Activated CD8-positive, alpha-beta T cell treated with anti-CD3 and anti-CD28 coated beads for 36 hours (primary cell): ENCODE measurements around the gene LRP1B. TPM values are rescaled to one million over a fixed set of nuclear protein-coding genes. Genes with fewer than 3 reads are reported as not detected.

Experiments used
- ATAC-seq: fragments of 200-7000 bp; cut with Tn5 transposase; one replicate; pipeline ENCODE4 v1.10.0; 2021; ENCODE audit warnings: mild to moderate bottlenecking, moderate library complexity
- CTCF ChIA-PET: fragments of 350-600 bp; sonication (Branson Sonifier 250); formaldehyde crosslinking; loops from one replicate; lab custom pipeline; 2021; ENCODE audit warnings: antibody characterized with exemption; lab: Charles Lee
- POLR2A ChIA-PET: fragments of 350-600 bp; sonication (Branson Sonifier 250); formaldehyde crosslinking; loops from one replicate; lab custom pipeline; 2021; ENCODE audit warnings: antibody characterized with exemption; lab: Charles Lee
- DNase-seq: peaks from one replicate; pipeline ENCODE4 v3.0.0-alpha.2; 2020
- H3K27ac Mint-ChIP-seq: one replicate; pipeline ENCODE4 v1.8.0; 2021; ENCODE audit warnings: mild to moderate bottlenecking, mixed read lengths
- H3K27me3 Mint-ChIP-seq: one replicate; pipeline ENCODE4 v1.8.0; 2021; ENCODE audit warnings: mixed read lengths
- H3K36me3 Mint-ChIP-seq: one replicate; pipeline ENCODE4 v1.8.0; 2021; ENCODE audit warnings: low read depth, mixed read lengths
- H3K4me1 Mint-ChIP-seq: one replicate; pipeline ENCODE4 v1.8.0; 2021; ENCODE audit warnings: low read depth, mixed read lengths
- H3K4me3 Mint-ChIP-seq: one replicate; pipeline ENCODE4 v1.8.0; 2021; ENCODE audit warnings: mild to moderate bottlenecking, moderate library complexity, mixed read lengths
- H3K9me3 Mint-ChIP-seq: one replicate; pipeline ENCODE4 v1.8.0; 2021; ENCODE audit warnings: mixed read lengths
- intact Hi-C: fragments of 100-400 bp; cut with micrococcal nuclease; formaldehyde crosslinking; loops from one replicate; pipeline ENCODE4 v1.10.0; 2022
- total RNA-seq, 2 experiments: library from RNA; stranded (reverse); gene quantifications; one replicate each; pipeline ENCODE4 v1.2.3, GENCODE V29; 2021
- TF ChIP-seq, protein P1 (sequence below): fragments of 200-600 bp; IDR thresholded peaks from one replicate; pipeline ENCODE4 v1.8.0; 2022; ENCODE audit warnings: antibody characterized with exemption, mild to moderate bottlenecking

Gene LRP1B
- total RNA-seq, 2 experiments from 2014 or later = not detected

- no peak overlapping the region for H3K4me3 Mint-ChIP-seq
- ChIA-PET CTCF (no interaction called here), POLR2A (no interaction called here)
- TF ChIP-seq, protein P1, sequence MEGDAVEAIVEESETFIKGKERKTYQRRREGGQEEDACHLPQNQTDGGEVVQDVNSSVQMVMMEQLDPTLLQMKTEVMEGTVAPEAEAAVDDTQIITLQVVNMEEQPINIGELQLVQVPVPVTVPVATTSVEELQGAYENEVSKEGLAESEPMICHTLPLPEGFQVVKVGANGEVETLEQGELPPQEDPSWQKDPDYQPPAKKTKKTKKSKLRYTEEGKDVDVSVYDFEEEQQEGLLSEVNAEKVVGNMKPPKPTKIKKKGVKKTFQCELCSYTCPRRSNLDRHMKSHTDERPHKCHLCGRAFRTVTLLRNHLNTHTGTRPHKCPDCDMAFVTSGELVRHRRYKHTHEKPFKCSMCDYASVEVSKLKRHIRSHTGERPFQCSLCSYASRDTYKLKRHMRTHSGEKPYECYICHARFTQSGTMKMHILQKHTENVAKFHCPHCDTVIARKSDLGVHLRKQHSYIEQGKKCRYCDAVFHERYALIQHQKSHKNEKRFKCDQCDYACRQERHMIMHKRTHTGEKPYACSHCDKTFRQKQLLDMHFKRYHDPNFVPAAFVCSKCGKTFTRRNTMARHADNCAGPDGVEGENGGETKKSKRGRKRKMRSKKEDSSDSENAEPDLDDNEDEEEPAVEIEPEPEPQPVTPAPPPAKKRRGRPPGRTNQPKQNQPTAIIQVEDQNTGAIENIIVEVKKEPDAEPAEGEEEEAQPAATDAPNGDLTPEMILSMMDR = no peak
- no peaks in the 10 kb centered on the region for H3K27me3 Mint-ChIP-seq
- peaks cover 5% of the 10 kb centered on the region for H3K9me3 Mint-ChIP-seq
- no peak for DNase-seq
- no peaks in the 10 kb centered on the region for H3K36me3 Mint-ChIP-seq
- no peak for ATAC-seq
- no peaks in the 10 kb centered on the region for H3K4me1 Mint-ChIP-seq
- H3K27ac Mint-ChIP-seq = no peak overlapping the region
- intact Hi-C loops = no loop called here
These were observed 968.5 kb downstream of the LRP1B start for GRCh38 chr2:141162314-141162713.

DNA sequence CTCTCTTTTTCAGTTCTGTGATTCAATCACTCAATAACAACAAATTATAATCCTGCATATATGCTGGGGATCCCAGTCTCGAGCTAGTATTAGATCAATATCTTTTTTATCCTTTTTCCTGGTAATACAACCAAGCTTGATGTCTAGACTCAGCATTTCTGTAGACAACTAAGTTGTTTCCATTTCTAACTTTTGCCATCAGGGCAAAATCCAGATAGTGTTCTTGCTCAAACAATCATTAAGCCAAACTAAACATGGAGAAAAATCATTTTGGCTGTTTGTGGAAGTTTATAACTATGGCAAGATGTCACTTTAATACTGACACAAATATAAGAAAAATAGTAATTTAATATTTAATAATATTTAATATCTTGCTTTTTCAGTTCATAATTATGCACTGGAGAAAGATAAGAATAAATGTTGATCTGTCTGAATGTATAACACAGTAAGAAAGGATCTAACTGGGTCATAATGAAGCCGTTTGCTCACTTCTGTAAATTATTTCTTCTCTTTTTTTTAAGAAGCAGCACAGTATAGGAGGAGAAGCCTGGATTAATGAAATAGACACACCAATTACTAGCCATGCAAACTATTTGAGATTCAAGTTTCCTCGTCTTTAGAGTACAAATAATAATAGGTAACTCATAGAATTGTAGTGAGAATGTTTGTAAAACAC, 979.1 kb downstream of the LRP1B start:
- Mint-ChIP-seq H3K4me1 (no peaks in the 10 kb centered on the region), H3K27ac (no peak overlapping the region), H3K4me3 (no peak overlapping the region), H3K9me3 (peaks cover 11% of the 10 kb centered on the region), H3K36me3 (no peaks in the 10 kb centered on the region), H3K27me3 (no peaks in the 10 kb centered on the region)
- intact Hi-C loops = no loop called here
- CTCF ChIA-PET = no interaction called here
- DNase-seq (no peak), ATAC-seq (no peak)
- POLR2A ChIA-PET = no interaction called here
- TF ChIP-seq, protein P1 = no peak

GRCh38 chr2:141142025-141142424, 988.8 kb downstream of the LRP1B start:
- no peak for ATAC-seq
- Mint-ChIP-seq H3K4me1 (no peaks in the 10 kb centered on the region), H3K9me3 (no peaks in the 10 kb centered on the region), H3K36me3 (no peaks in the 10 kb centered on the region), H3K27ac (no peak overlapping the region), H3K4me3 (no peak overlapping the region), H3K27me3 (no peaks in the 10 kb centered on the region)
- intact Hi-C loops = no loop called here
- ChIA-PET CTCF (no interaction called here), POLR2A (no interaction called here)
- DNase-seq = no peak
- TF ChIP-seq, protein P1 = no peak

DNA sequence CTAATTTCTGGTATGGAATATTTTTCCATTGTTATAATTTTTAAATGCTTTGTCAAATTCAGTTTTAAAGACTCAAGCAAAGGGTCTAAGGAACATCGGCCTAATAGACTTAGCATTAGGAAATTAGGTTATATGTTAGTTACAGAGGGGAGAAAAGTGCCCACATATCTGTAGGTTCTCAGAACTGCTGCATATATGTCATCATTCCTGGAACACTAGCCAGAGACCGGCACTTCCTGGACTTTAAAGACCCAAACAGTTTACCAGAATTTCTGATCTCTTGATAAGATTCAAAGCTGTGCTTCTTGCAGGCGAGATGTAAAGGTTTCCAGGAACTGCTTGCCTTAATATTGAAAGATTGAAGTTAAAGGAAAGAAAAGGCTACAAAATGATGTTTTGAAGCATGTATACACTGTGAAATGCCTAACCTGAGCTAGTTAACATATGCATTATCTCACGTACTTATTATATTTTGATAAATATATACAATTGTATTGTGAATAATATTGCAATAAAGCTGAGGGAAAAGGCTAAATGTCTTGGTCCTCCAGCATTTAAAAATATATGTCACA, 993.6 kb downstream of the LRP1B start:
- Mint-ChIP-seq H3K4me3 (no peak overlapping the region), H3K27me3 (no peaks in the 10 kb centered on the region), H3K9me3 (peaks cover 5% of the 10 kb centered on the region), H3K36me3 (no peaks in the 10 kb centered on the region), H3K27ac (no peak overlapping the region), H3K4me1 (no peaks in the 10 kb centered on the region)
- ChIA-PET CTCF (no interaction called here), POLR2A (no interaction called here)
- ATAC-seq (no peak), DNase-seq (no peak)
- TF ChIP-seq, protein P1 = no peak
- intact Hi-C loops = no loop called here

DNA sequence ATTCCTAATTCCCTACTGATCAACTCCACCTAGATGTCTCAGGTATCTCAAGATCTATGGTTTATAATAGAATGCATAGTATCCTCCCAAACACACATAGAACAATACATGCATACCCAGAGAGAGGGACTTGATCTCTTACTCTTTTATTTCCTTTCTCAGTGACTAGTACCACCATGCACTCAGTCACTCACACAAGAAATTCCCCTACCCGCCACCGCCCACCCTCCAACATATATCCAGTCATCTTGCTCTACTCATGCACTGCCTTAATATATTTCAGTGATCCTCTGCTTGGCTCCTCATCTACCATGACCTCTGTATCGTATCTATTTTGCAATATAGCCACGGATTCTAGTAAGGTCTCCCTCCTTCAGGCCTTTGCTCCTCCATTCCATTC, 996.9 kb downstream of the LRP1B start:
- H3K36me3 Mint-ChIP-seq = no peaks in the 10 kb centered on the region
- H3K27ac Mint-ChIP-seq = no peak overlapping the region
- peaks cover 5% of the 10 kb centered on the region for H3K9me3 Mint-ChIP-seq
- no peak for ATAC-seq
- H3K4me1 Mint-ChIP-seq = no peaks in the 10 kb centered on the region
- POLR2A ChIA-PET = no interaction called here
- H3K4me3 Mint-ChIP-seq = no peak overlapping the region
- DNase-seq = no peak
- TF ChIP-seq, protein P1 = no peak
- CTCF ChIA-PET = no interaction called here
- intact Hi-C loops = no loop called here
- no peaks in the 10 kb centered on the region for H3K27me3 Mint-ChIP-seq
